ENCODE data around the gene MICAL3.

MICAL3 gene

DNA sequence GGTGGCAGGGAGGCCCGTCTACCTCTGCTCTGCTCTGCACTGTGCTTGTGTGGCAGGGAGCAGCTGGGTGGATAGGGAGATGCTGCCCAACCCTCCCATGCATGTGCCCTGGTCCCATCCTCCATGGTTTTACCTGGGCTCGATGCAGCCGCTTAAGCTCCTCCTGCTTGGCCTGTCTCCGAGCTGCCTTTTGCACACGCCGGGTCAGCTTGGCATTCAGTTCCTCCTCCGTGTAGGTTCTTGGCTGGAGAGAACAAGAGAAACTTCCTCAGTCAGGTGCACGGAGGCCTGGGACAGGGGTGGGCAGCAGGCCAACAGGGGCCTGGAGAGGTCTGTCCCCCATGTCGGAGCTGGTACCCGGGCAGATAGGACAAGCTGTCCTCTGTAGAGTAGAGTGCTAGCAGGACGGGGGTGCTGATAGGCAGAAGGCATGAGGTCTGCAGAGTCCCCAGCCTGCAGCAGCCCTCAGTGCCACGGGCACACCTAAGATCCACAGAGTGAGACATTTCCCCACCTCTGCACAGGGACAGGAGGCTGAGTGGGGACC, 213.7 kb downstream of the MICAL3 start:
- no peak overlapping the region for H3K4me3 ChIP-seq (ENCODE audit: low read length)
- no peak for DNase-seq (ENCODE audit: low read depth)
- TF ChIP-seq, protein P1, sequence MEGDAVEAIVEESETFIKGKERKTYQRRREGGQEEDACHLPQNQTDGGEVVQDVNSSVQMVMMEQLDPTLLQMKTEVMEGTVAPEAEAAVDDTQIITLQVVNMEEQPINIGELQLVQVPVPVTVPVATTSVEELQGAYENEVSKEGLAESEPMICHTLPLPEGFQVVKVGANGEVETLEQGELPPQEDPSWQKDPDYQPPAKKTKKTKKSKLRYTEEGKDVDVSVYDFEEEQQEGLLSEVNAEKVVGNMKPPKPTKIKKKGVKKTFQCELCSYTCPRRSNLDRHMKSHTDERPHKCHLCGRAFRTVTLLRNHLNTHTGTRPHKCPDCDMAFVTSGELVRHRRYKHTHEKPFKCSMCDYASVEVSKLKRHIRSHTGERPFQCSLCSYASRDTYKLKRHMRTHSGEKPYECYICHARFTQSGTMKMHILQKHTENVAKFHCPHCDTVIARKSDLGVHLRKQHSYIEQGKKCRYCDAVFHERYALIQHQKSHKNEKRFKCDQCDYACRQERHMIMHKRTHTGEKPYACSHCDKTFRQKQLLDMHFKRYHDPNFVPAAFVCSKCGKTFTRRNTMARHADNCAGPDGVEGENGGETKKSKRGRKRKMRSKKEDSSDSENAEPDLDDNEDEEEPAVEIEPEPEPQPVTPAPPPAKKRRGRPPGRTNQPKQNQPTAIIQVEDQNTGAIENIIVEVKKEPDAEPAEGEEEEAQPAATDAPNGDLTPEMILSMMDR (conservative IDR thresholded peaks at IDR 0.05; ENCODE audit: low read depth, low read length): no peak

DNA sequence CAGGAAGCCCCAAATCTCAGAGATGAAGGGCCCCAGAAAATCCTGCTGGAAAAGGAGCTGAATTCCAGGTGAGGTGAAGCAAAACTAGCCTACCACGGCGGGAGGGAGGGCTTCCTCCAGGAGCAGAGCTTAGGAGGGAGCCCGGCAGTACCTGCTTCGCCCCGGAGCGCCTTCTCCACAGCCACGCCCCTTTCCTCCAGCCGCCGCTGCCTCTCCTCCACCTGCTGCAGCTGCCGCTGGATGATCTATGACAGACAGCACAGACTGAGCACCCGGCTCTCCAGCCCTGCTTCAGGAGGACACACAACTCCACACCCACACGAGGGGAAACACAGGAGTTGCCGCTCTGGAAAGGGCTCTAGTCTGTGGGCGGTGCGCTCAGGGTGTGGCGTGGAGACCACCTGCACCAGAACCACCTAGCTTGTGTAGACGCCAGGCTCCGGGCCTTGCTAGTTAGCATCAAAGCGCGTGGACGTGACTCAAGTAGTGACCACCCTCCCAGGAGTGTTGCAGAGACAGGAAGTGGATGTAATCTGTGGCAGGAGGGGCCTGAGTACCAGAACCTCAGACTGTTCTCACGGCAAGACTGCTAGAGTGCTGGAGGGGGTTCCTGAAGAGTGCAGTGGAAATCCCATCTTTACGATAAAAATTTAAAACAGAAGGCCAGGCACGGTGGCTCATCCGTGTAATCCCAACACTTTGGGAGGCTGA, 215.5 kb downstream of the MICAL3 start:
- no peak for DNase-seq (ENCODE audit: low read depth)
- TF ChIP-seq, protein P1 (conservative IDR thresholded peaks at IDR 0.05; ENCODE audit: low read depth, low read length): no peak
- no peak overlapping the region for H3K4me3 ChIP-seq (ENCODE audit: low read length)

DNA sequence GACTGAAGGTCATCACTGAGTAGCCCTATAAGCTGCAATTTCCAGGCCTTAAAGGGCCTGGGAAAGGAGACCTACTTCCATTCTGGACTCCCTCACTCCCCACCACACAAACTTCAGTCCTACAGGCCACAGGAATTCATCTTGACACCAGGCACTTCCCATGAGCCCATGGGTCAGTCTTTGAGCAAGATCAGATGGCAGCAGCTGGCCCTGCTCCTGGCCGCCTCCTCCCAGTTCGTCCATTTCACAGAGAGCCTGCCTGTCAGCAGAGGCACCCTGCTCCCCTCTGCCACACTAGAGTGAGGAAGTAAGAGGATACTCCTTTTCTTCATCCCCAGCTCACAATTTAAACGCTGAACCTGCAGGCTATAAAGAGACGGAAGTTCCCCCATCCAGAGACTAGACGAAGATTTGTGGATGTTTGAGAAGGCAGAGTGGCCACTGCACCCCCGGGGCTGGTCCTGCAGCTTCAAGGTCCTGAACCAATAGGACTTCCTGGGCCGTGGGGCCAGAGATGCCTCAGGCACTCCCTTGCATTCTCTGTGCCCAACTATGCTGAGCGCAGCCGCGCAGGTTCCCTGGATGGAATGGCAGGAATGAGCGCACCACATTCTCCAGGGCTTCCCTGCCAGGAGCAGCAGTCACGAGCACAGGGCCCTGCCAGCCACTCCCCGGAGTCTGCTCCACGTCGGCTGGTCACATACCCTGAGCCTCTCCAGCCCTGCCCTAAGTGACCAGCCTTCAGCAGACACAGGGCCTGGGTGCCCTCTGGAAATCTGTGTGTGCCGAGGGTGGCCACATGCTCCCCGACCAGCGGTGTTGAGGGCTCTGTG, 216.6 kb downstream of the MICAL3 start:
- TF ChIP-seq, protein P1 (conservative IDR thresholded peaks at IDR 0.05; ENCODE audit: low read depth, low read length): no peak
- peak; percentile 18 for DNase-seq (ENCODE audit: low read depth)
- H3K4me3 ChIP-seq (ENCODE audit: low read length): no peak overlapping the region

GRCh38 chr22:17807086-17807485, 217.3 kb downstream of the MICAL3 start:
- TF ChIP-seq, protein P1 (conservative IDR thresholded peaks at IDR 0.05; ENCODE audit: low read depth, low read length): no peak
- no peak overlapping the region for H3K4me3 ChIP-seq (ENCODE audit: low read length)
- DNase-seq (ENCODE audit: low read depth): no peak

GRCh38 chr22:17806437-17806836, 217.9 kb downstream of the MICAL3 start:
- no peak overlapping the region for H3K4me3 ChIP-seq (ENCODE audit: low read length)
- TF ChIP-seq, protein P1 (conservative IDR thresholded peaks at IDR 0.05; ENCODE audit: low read depth, low read length): no peak
- no peak for DNase-seq (ENCODE audit: low read depth)

- no peak overlapping the region for H3K4me3 ChIP-seq (ENCODE audit: low read length)
- TF ChIP-seq, protein P1 (conservative IDR thresholded peaks at IDR 0.05; ENCODE audit: low read depth, low read length): no peak
- DNase-seq (ENCODE audit: low read depth): no peak
Measured at GRCh38 chr22:17804331-17805080, 219.9 kb downstream of the MICAL3 start.

Measured in retinal pigment epithelial cell (primary cell).